Loucy (cell line): ENCODE results near the gene PVALEF.

Experiments used
- CTCF ChIP-seq: fragments of 200-600 bp; sonication (generic); conservative IDR thresholded peaks from 2 replicates; pipeline ENCODE4 v1.5.1; 2014; ENCODE audit warnings: mild to moderate bottlenecking, antibody characterized with exemption, low read length
- EZH2phosphoT487 ChIP-seq: fragments of 200-600 bp; IDR thresholded peaks from 2 replicates; pipeline ENCODE4 v1.6.1; 2018; ENCODE audit warnings: antibody characterized with exemption, mild to moderate bottlenecking, moderate library complexity, borderline replicate concordance

DNA sequence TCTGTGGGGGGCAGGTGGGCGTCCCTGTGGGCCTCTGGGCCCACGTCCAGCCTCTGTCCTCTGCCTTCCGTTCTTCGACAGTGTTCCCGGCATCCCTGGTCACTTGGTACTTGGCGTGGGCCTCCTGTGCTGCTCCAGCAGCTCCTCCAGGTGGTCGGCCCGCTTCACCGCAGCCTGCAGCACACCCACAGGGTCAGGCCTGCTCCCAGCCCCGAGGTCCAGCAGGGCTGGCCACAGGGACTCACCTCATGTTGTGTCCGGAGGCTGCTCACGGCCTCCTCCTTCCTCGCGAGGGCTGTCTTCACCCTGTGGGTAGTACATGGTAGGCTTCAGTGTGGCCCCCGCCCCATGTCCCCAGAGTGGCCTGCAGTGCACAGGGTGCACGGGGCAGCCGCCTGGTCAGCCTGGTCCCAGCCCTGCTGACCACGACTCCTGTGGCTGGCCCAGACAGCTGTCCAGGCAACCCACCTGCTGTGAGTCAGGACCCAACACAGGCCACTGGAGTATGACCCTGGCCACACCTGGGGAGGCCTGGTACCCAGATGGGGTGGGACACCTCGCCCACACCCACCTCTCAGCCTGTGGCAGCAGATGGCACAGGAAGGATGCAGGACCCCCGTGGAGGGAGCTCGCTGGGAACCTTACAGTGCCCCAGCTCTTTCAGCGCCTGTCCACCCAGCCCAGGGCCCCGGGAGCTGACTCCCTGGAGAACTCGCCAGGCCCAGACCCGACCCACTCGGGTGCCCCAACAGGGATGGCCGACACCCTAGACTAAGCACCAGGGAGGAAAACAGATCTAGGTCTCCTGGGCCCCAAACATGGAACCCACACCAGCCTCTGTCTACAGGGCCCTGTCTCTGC, 24.6 kb downstream of the PVALEF start:
- TF ChIP-seq CTCF (no peak), EZH2phosphoT487 (no peak)
